Stimulated activated CD8-positive, alpha-beta memory T cell treated with anti-CD3 and anti-CD28 coated beads, Interleukin-15, amount 100 ng/mL, for 24 hours (primary cell): Measurements from ENCODE around the gene BCAS3.

Experiments
- DNase-seq: peaks from one replicate; pipeline ENCODE4 v3.0.0-alpha.2; 2020; ENCODE audit warnings: low read depth

The BCAS3 gene

DNA sequence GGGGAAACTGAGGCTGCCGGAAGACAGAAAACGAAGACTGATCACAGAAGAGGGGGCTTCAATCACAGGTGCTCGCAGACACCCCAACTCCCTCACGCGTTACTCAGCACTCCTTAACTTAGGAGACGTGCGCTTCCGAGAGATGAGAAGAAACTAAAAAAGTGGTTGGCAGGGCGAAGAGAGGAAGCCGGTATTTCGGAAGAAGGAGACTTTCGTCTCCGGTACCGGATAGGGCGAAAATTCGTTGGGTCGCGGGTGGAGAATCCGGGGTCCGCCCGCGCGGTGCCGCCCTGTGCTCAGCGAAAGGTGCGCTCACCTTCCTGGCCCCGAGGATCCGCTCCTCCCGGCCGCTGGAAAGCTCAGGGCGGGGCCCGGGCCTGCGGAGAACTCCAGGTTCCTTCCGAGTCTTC is 721.1 kb downstream of the BCAS3 start:
- DNase-seq = no peak

DNA sequence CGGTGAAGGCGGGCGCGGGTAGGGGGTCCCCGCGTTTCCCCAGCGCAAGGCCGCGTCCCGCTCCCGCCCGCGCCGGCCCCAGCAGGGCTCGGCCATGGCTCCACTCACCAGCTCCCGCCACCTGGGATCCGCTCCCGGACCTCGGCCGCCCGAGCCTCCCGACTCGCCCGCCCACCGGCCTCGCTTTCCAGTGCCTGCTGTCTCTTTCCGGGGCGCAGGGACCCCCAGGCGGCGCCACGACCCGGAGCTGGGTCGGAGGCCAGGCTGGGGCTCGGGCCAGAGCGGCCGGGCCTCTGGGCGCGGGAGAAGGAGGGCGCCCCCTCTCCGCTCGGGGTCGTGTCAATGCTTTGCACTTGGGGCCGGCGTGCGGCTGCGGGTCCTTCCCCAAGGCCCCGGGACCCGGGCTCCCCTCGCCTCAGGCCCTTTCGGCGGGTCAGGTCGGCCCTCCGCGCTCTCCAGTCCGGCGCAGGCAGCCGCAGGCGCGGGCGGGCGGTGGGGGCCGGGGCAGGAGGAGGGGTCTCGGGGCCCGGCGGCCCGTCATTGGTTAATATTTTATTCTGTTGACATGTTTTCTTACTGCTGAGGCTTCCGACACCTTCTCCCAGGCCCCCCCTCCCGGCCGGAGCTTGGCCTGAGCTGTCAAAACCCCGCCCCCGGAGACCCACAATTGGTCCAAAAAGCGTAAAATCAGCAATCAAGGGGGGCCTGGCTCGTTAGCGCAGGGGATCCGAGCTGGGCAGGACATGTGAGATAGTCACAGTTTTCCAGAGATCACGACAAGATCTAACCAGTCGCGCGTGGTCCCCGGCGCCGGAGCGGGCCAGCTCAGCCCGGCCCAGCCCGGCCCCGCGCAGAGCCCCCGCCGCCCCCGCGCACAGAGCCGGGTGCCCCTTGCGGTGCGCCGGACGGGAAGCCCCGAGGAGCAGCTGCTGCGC is 721.7 kb downstream of the BCAS3 start, which contains the start of gene TBX2:
Gene TBX2 (plus strand): TSS at position 713 of the 935 bp plus-strand sequence. CDS start 334 bp downstream, outside the sequence.
- no peak for DNase-seq

DNA sequence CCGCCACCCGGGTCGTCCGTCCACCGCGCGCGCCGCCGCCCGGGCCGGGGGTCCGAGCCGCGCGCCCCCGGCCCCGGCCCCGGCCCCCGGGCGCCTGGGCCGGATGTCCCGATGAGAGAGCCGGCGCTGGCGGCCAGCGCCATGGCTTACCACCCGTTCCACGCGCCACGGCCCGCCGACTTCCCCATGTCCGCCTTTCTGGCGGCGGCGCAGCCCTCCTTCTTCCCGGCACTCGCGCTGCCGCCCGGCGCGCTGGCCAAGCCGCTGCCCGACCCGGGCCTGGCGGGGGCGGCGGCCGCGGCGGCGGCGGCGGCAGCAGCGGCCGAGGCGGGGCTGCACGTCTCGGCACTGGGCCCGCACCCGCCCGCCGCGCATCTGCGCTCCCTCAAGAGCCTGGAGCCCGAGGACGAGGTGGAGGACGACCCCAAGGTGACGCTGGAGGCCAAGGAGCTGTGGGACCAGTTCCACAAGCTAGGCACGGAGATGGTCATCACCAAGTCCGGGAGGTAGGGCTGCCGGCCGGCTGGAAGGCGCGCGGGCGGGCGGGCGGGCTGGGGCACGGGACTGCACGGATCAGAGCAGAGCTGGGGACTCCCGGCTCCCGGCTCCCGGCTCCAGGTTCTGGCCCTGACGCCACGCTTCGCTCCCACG is 722.5 kb downstream of the BCAS3 start:
- DNase-seq = no peak

DNA sequence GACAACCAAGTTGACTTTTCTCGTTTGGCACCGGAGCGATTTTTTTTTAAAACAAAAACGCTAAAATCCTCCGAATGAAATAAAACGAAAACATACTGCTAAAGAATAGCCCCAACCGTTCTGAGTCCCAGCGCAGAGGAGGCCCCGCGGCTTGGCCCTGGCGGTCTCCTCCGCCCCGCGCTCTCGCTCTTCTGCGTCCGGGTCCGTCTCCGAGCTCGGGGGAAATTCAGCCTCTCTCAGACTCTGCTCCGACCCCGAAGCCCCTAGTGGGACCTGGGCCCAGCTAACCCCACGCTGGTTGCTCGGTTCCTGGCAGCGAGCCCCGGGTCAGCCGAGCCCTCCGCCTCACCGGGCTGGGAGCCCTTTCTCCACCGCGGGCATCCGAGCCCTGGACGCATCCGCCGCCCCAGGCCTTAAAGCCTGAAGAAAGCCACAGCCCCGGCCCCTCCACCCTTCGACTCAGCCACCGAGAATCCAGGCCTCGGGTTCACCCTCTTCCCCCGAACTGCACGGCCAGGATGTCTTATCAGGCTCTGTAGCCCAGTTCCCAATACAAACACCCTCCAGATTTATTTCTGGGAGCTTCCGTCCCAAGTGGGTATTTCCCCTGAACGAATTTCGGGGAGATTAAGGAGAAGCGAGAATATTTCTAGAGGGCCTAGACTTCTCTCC is 723.2 kb downstream of the BCAS3 start:
- DNase-seq = no peak

DNA sequence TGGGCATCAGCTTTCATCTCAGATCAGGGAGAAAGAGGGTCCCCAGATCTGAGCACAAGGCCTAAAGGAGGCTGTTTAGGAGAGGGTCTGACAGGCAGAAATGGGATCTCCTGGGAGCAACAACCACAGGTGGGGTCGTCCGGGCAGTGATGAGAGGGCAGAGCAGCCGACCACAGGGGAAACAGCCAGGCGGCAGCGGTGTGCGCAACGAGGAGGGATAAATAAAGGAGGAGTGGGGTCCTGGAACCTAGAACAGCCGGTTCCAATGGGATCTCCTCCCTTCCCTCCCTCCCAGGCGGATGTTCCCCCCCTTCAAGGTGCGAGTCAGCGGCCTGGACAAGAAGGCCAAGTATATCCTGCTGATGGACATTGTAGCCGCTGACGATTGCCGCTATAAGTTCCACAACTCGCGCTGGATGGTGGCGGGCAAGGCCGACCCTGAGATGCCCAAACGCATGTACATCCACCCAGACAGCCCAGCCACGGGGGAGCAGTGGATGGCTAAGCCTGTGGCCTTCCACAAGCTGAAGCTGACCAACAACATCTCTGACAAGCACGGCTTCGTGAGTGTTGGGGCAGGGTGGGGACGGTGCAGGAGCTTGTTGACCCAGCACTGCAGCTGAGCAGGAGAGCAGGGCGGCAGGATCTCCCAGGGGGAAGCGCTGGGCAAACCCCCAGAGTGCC is 723.9 kb downstream of the BCAS3 start:
- DNase-seq = no peak

DNA sequence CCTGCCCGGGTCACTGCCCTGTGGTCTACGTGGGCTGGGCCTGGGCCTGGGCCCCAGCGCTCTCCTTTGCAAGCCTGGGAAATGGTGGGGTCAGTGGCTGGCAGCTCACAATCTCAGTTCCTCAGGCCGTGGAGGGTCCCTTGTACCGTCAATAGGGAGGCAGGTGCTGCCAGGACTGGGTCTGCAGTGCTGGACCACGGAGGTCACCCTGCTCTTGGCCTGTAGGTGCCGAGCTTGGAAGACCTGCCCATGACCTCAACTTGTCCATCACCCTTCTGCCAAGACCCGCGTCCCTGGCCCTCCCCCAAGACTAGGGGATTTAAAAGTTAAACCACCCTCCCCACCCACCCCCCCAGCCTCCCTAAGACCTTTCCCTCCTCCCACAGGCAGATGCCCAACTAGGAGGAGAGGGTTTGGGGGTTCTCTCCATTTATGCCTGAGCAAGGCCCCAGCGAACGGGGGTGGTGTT is 724.5 kb downstream of the BCAS3 start:
- no peak for DNase-seq

DNA sequence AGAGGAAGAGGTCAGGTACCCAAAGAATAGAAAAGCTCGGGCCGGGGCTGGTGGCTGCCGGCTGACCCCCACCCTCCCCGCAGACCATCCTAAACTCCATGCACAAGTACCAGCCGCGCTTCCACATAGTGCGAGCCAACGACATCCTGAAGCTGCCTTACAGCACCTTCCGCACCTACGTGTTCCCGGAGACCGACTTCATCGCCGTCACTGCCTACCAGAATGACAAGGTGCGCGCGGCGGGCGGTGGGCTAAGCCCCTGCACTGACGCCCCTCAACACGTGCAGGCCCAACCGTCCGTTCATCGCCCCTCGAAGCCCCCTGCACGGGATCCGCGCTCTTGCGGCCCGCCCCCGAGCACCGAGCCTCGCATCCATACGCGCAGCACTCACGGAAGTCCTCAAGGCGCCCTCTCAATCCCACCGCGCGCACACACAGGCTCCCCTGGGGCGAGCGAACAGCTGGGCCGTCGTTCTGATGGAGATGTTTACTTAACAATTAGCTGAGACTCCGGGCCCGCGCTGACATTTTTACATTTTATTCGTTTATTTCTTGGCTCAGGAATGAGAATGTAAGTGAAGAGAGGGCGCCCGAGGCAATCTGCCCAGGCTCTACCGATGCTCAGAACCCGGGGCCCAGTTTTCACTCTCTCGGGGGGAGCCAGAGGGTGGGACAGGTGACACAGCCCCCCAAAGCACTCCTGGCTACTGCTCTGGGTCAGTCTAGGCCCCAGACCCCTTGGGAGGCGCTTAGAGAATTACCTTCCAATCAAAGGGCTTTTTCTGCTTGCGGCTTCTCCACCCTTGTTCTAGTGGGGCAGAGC is 725.5 kb downstream of the BCAS3 start:
- DNase-seq = no peak

DNA sequence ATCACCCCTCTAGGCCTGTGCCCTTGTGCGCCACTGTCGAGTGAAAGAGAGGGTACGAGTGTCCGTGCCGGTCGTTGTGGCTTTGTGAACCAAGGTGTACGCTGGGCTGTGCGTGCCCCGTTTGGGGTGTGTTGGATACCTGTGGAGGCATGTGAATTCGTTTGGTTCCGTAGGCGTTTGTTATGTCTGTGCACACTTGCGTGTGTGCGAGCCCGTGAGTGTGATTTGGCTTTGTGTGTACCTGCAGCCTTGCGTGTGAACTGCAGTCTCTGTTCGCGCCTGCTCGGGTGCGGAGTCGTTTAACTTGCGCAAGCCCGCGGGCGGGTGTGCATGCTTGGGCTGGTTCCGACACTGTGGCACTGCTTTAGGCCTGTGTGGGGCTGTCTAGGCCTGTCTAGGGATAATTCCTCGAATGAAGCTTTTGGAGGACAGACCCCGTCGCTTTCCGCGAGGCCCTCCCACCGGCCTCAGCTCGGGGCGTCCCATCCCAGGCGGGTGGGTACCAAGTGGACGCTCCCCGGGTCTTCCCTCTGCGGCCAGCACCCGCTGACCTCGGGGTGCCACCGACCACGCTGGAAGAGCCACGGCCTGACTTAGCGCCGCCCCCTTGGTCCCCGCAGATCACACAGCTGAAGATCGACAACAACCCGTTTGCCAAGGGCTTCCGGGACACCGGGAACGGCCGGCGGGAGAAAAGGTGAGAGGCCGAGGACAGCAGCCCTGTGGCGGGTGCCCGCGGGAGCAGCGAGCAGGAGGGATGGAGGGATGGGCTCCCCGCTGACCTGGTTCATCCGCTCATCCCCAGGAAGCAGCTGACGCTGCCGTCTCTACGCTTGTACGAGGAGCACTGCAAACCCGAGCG is 726.4 kb downstream of the BCAS3 start:
- no peak for DNase-seq

DNA sequence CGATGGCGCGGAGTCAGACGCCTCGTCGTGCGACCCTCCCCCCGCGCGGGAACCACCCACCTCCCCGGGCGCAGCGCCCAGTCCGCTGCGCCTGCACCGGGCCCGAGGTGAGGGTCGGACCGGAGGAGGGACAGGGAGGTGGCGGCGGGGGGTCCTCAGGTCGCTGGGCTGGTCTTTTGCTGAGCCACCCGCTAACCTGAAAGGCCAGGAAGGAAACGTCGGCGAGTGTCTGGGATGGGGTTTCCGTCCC is 726.9 kb downstream of the BCAS3 start:
- no peak for DNase-seq

DNA sequence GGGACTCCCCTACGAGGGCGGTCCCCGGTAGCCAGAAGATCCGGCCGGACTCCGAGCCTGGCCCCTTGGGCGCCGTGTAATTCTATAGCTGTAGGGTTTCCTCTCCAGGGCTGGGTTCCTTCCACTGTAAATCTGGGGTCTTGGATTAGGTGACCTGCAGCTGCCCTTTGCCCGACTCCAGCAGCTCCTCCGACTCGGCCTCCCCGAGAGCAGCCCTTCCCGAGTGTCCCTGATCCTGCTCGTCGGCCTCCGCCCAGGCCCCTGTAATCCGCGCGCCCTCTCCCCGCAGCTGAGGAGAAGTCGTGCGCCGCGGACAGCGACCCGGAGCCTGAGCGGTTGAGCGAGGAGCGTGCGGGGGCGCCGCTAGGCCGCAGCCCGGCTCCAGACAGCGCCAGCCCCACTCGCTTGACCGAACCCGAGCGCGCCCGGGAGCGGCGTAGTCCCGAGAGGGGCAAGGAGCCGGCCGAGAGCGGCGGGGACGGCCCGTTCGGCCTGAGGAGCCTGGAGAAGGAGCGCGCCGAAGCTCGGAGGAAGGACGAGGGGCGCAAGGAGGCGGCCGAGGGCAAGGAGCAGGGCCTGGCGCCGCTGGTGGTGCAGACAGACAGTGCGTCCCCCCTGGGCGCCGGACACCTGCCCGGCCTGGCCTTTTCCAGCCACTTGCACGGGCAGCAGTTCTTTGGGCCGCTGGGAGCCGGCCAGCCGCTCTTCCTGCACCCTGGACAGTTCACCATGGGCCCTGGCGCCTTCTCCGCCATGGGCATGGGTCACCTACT is 727.4 kb downstream of the BCAS3 start:
- DNase-seq = no peak

DNA sequence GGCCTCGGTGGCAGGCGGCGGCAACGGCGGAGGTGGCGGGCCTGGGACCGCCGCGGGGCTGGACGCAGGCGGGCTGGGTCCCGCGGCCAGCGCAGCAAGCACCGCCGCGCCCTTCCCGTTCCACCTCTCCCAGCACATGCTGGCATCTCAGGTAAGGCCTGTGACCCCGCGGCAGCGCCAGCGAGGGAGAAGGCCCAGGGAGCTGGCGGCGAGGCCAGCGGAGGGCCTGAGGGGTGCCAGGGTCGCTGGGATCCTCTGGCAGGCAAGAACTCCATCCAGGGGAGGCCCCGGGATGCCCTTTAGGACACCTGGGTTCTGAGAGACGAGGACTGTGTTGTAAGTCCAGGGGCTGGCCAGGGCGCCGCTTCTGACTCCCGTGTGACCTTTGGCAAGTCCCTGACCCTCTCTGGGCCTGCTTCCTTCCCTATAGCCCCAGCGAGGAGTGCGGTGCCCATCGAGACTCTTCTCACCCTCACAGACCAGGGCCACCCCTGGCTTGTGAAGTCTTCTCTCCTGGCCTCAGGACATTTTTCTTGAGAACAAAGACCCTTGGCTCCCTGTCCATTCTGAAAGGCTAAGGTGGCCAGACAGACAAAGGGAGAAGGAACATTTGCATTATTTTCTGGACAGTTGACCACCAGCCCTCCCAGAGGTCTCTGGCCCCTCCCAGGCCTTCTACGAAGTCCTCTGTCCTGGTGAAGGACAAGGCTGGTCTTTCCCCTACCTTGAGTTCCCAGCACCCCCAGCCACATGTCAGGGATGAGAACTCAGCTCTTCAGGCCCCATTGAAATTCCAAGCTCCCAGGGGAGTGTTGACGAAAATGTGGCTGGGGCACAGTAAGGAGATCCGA is 728.3 kb downstream of the BCAS3 start:
- DNase-seq = no peak

DNA sequence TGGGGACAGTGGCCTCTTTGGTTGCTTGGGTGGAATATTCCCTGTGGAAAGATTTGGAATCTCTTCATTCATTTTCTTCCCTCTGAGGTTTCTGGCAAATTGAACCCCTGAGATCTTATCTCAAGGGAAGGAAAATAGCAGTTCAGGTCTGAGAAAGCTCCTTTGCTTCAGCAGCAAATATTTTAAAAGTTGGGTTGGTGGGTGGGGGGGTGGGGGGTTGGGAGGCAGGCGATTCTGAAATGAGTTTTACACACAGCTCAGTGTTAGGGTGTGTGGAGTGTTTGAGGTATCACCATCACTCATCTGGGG is 728.8 kb downstream of the BCAS3 start:
- DNase-seq = no peak

DNA sequence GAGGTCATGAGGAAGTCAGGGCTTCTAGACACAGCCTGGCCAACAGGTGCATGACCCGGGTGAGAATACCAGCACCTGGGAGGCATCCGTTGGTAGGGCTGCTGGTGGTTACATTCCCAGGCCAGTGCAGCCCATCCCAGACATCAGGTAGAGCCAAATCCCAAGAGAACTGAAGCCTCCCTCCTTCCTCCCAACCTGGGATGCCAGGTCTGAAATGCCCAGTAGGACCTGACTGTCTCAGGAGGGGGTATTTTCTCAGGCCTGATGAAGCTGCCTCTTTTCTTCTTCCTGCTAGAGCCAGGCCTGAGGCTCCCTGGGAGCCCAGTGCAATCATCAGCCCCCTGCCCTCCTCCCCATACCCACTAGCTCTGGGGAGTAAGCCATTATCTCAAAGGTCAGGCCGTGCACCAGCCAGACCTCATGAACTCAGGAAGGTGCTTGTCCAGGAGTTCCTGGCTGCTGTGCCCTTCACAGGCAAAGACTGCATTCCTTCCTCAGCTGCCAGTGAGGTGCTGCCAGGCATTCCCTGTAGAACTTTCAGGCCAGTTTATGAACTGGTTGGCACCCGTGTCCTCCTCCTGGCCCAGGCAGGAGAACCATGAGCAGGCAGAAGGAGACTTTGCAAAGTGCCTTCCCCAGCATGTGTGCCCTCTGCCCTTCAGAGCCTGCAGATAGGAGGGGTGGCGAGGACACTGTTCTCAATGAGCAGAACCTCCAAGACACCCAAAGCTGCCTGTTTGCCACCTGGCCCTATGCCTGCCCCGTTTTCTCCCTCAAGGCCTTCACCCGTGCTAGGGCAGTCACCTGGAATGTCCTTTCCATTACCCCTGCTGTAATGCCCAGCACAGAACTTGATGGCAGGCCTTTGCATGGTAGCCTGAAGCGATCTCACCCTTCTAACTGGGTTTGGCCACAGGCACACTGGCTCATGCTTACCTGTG is 729.6 kb downstream of the BCAS3 start:
- DNase-seq = no peak

DNA sequence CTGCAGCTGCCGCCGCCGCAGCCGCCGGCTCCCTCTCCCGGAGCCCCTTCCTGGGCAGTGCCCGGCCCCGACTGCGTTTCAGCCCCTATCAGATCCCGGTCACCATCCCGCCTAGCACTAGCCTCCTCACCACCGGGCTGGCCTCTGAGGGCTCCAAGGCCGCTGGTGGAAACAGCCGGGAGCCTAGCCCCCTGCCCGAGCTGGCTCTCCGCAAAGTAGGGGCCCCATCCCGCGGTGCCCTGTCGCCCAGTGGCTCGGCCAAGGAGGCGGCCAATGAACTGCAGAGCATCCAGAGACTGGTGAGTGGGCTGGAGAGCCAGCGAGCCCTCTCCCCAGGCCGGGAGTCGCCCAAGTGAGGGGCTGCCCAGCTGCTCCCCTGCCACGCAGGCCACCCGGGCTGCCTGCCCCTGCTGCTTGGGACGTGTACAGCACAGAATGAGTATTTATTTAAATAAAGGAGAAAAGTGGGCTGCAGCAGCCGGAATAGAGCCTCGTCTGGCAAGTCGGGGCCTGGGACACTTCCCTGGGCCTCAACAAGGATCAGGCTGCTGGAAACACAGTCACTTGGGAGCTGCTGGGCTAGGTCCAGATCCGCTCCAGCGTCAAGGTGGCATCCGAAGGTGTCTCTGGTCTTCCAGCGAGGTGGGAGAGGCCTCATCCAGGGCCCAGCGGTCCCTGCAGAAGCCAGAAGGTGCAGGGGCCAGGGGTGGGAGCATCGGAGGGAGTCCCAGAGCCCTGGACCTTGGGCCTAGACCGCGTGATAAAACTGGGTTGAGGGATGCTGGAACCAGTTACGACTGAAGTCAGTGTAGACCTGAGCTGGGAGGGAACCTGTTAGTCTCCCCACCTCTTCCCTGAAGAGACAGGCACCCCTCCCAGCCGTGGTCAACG is 730.7 kb downstream of the BCAS3 start:
- no peak for DNase-seq

DNA sequence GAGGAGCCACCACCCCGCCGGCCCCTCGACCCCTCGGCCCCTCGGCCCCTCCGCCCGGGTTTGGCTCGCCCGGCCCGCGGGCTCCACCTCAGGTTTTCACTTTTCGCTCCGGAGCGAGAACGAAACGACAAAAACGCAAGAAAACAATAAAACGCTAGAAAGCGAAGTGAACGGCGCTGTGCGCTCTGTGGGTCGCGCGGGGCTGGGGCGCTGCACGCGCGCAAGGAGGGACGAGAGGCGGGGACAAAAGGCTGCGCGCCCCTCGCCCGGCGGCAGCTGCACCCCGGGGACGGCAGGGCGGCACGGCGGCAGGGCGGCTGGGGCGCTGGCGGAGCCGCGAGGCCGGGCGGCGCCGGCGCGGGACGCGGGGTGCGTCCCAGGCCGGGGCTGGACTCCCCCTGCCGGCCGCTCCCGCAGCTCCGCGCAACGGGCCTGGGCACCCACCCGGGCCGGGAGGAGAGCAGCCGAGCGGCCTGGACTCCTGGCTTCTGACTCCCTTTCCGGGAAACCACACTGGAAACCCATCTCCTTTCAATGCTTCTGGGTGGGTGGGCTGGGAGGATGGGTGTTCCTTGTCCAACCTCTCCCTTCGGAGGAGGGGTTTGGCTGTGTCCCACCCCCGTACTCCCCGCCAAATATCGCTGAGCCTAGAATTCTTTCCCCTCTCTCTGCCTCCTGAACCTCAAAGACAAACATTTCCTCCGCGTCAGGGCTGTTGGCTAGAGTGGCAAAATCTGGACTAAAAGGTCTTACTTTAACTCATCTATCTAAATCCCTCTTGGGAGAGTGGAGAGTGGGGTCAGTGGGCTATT is 731.9 kb downstream of the BCAS3 start:
- no peak for DNase-seq
